NT2/D1 (cell line): ENCODE measurements around the gene PRXL2A.

Experiments
- YY1 ChIP-seq: IDR thresholded peaks from 2 replicates; pipeline ENCODE4 v1.6.1; 2011; ENCODE audit not compliant: insufficient read length, insufficient read depth
- ZNF274 ChIP-seq: IDR thresholded peaks from 2 replicates; pipeline ENCODE4 v1.6.1; 2011; ENCODE audit warnings: mild to moderate bottlenecking, low read depth, low read length

GRCh38 chr10:80380185-80380584, 28.2 kb upstream of the PRXL2A start:
- TF ChIP-seq ZNF274 = no peak
- no peak for TF ChIP-seq YY1
